HG03575 (cell line): Measurements from ENCODE around the gene SLIT1.

Experiments
- ATAC-seq: cut with Tn5 transposase; IDR thresholded peaks from one replicate; pipeline ENCODE4 v1.9.1; 2021; ENCODE audit not compliant: unreplicated experiment, insufficient number of reproducible peaks, low FRiP score; ENCODE audit errors: extremely low read depth

The SLIT1 gene

DNA sequence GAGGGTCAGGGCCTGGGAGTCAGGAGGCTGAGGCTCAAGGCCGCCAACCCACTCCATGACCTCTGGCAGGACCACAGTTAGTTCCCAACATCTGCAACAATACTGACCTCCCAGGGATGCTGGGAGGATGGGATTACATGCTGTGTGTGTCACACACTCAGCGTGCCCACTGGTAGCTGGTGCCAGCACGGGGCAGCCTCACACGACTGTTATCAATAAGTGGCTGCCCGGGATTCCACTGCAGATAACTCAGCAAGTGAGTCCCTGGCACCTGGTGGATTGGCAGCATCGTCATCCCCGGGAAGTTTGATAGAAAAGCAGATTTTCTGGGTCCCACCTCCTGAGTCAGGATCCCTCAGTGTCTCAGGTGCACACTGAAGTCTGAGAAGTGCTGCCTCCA lies 110.3 kb downstream of the SLIT1 start:
- ATAC-seq, result no peak

DNA sequence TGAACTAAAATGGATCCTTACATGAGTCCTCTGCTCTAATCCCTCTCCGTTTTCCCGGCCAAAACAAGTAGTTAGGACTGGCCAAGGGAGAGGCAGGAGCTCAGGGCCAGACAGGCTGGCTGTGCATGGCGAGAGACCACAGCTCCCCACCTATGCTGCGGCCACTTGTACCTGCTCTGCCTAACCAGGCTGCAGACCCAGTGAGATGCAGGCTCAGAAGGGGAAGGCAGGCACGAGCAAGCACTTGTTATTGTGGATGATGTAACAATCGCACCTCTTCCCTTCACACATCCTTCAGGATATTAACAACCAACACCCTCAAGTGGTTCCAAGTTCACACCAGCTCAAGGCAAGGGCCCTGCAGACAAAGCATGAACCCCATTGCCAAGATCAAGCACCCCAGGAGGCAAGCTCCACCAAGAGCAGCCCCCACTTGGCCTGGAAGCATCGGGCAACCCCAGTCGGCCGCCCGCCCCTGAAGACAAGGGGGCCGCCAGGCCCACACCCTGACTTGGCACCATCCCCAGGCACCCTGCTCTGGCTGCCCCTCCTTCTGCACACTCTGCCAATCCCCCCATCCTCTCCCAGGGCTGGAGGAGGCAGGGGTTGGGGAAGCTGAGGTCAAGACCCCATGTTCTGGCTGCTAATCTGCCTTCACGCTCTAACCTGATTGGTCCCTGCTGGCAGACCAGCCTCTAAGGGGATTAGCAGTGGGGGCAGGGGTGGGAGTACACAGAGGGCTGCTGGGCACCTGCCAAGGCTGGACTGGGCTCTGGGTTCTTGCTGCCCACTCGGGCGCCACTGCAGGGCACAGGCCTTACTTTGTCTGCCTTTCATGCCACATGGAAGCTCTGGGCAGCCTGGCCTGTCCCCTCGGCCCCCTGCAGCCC lies 111.3 kb downstream of the SLIT1 start:
- no peak for ATAC-seq

DNA sequence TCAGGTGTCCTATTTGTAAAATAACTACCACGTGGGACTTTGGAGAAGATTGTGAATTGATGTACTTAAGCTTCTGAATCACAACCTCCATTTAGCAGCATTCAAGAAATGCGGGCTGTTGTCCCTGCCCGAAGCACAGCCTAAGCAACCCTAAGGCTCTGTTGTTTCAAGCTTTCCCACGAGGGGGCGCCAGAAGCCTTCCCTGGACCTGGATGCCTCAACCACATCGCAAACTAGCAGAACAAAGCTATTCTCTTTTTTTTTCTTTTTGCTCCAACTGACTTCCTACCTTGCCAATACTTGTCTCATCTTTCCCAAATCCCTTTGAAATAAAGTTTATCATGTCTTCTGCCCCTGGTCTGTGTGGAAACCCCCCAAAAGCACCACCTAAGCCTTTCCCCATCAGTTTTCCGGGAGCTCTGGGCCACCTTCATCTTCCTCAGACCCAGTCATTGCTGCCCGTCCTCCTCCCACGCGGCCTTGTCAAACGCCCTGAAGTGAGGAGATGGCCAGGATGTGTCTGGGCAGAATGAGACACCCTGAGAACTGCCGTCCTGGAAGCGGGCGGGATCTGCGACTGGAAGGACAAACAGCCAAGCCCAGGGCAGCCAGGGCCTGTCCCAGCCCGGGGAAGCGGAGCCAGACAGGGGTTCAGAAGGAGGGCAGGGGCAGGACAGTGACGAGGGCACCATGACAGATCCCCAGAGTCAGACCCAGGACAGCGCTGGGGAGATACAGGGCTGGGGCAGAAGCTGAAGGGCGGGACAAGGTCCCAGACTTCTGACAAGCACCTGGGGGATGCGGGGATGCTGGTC lies 112.7 kb downstream of the SLIT1 start:
- no peak for ATAC-seq

DNA sequence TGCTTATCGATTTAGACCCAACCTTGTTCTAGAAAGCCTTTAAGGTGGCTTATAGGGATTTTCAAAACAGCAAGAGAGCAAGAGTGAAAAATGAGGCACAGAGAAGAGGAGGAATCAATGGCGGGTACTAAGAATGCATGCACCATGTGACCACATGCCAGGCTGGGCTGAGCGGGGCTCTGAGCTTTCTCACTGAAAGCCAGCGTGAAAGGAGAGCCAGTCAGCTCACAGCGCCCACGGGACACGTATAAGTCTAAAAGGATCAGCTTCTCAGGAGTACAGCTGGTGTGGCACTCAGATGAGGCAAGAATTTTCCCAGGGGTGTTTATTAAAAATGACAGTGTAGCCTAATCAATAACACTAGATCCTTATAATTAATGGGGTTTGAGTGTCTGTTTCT lies 114.3 kb downstream of the SLIT1 start:
- ATAC-seq, result no peak

DNA sequence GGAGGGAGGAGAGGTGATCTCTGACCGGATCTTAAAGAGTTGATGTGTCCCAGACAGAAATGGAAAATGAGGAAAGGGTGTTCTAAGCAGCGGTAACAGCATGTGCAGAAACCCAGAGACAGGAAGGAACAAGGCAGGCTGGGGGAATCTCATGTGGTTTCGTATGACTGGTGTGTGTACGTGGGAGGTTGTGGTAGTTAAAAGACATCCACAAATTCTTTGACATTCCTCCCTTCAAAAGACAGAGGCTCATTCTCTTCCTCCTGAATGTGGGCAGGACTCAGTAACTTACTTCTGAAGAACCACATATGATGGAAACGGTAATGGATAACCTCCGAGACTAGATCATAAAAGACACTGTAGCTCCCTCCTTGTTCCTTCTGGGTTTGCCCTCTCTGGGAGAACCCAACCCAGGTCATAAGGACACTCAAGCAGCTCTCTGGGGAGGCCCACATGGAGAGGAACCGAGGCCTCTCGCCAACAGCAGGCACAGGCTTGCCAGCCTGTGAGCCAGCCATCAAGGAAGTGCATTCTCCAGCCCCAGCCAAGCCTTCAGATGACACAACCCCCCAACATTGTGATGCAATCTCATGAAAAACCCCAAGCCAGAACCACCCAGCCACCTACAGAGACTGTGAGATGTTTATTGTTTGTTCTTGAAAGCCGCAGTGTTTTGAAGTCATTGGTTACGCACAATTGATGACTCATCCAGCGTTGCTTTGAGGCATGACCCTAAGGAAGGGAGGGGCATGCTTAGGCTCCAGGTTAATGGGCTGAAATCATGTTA lies 116.0 kb downstream of the SLIT1 start:
- no peak for ATAC-seq

DNA sequence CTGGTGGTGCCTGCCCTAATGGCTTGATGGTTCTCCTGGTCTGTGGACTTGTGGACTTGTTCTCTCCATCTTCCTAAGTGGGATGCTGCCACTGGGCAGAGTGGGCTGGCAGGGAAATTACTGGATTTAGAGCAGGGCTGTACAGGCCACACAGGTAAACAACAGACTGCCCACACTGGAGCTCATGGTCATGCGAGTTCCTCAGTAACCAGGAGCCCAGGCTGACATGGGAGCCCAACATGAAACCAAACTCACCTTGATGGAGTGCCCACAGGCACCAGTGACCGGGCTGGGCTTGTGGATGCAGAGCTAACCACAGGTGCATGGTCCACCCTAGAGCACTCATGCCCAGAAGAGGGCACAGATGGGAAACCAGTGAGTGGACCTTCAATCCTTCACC lies 116.7 kb downstream of the SLIT1 start:
- ATAC-seq, result no peak

DNA sequence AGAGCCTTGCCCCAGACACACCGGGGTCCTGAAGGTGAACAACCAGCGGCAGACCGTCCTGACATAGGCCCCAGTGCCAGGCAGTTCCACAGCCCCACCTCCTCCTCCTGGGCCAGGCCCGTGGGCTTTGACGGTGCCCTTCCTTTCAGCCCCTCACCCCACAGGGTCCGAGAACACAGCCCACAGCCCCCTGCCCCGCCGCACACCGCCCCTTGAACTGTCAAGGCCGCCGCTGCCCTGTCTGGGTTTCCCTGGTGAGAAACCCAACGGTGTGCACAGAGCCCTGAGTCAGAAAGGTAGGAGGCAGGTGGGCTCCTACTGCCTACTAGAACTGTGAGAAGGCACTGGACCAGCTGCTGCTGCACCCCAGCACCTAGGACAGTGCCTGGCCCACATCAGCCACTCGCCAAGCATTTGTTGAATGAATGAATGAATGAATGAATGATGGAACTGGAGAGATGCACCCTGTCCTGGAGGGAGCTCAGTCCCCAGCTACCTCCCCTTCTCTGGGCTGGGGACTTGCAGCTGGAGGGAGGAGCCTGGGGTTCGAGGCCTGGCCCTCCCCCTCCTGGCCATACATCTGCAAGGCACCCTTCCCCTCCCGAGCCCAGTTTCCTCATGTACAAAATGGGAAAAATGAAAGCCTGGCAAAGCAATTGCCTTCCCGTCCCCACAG lies 117.9 kb downstream of the SLIT1 start:
- no peak for ATAC-seq

DNA sequence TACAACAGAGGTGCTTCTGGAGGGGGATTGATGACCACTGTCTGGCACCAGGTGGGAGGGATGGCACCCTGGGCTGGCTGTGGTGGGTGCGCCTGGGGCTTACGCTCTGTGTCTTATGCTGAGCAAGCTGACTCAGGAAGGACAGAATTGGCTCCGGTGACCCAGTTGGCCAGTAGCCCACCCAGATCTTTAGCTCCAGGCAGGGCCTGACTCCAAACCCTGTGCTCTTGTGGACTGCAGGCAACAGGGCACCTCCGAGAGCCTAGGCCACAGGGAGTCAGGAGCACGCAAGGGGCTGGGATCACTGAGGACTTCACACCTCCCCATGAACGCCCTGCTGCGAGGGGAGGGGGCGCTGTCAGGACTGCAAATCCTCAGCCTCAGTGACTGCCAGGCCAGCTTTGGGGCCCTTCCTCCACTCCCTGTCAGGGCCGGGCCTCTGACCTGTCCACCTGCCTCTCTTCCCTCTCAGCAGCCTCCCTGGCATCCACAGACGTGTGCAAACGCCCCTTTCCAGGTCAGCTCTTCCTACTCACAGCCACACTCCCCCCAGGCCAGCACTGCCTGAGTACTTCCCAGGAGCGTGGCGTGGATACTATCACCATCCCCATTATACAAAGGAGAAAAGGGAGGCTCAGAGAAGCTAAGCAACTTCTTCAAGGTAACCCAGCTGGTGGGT lies 118.7 kb downstream of the SLIT1 start:
- ATAC-seq, result no peak

DNA sequence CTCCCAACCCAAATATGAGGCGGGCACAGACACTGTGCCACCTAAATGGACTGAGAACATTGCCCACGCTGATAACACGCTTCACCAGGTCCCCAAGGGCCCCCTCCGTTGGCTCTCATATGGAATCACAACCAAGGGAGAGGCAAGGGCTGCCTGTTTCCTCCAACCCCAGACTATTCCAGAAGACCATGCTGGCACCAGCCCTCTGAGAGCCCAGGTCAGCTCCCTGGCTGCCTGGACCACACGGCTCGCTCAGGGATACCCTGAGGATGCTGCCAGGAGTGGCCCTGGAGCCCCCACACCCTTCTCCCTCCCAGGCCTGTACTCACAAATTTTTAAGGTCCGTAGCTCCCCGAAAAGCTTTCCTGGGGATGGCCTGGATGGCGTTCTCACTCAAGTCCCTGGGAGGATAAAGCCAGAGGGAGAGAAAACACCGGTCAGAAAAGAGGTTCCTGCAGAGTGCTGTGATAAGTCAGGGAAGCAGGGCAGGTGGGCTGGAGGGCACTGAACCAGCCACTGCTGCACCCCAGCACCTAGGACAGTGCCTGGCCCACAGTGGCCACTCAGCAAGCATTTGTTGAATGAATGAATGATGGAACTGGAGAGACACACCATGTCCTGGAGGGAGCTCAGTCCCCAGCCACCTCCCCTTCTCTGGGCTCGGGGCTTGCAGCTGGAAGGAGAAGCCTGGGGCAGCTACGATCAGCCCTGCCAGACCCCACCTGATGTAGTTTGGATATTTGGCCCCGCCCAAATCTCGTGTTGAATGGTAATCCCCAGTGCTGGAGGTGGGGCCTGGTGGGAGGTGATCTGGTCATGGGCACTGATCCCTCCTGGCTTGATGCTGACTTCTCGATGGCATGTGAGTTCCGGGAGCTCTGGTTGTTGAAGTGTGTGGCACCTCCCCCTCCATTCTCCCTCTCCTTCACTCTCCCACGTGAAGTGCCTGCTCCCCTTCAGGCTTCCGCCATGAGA lies 119.8 kb downstream of the SLIT1 start:
- no peak for ATAC-seq

DNA sequence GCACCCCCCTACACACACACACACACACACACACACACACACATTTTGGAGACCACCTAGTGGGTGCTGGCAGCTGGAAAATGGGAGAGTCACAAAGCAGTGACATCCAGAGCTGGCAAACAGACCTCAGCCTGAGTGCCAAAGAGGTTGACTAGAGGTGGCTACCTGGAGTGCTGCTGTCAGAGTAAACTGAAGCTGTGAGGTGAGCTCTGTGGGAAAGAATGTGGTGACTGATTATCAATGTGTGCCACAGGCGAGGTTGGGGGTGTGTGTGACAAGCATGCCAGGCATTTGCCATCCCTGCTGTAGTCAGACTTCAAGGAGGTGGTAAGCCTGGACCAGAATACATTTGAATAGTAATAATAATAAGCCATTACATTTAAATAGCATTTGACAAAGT lies 120.6 kb downstream of the SLIT1 start:
- ATAC-seq, result no peak

DNA sequence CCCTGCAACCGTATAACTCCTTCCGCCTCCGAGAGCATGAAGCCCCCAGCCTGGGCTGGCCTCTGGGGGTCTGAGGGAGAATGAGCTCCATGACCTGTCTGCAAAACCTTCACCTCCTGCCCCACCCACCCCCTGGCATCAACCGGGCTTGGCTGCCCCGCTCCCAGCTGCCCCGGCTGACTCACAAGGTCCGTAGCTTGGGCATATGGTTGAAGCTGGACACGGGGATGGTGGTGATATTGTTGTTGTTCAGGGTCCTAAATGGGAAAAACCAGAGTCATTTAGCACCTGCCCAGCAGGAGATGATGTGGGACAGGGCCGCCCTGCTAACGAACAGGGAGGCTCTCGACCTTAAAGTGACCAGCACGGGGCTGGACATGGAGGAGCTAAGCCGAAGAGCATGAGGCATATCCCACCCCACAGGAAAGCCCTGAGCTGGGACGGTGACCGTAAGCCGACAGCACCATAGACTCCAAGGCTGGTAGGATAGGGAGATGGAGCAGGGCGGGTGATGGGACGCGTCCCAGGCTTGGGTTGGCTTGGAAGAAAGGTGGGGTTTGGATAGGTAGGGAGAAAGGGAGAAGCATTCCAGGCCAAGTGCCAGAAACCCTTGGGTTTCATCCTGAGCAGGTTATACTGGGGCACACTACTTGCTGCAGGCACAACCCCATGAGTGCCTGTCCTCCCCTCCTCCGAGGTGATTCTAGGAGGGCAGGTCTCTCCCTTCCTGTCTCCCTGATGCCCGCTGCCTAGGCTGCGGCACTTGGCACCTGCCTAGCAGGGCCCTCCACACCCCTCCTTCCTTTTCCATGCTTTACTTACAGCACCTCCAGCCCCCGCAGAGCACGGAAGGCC lies 121.5 kb downstream of the SLIT1 start:
- no peak for ATAC-seq

DNA sequence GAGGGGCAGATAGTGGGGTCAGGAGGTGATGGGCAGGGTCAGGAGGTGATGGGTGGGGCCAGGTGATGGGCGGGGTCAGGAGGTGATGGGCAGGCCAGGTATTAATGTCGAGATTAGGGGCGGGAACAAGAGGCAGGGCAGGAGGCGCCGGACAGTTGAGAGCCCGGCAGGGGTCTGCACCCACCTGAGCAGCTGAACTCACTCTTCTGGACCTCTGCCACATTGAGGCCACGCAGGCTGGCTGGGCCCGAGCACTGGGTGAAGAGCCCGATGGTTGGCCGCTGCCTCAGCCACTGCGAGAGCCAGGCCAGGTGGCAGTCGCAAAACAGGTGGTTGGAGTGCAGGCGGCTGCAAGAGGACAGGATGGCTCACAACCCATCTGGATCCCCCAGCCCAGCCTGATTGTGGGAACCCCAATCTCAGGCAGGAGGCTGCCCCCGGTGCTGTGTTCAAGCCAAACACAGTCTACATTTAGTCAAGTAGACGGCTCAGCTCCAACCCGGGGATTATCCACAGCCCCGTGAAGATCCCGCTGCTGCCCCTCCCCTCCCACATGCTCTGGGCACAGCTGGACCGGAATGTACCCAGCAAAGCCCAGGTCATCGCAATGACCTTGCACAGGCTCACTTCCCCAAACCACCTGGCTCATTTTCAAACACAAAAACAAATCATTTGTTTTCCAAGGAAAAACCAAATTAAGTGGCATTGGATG lies 122.3 kb downstream of the SLIT1 start:
- no peak for ATAC-seq

DNA sequence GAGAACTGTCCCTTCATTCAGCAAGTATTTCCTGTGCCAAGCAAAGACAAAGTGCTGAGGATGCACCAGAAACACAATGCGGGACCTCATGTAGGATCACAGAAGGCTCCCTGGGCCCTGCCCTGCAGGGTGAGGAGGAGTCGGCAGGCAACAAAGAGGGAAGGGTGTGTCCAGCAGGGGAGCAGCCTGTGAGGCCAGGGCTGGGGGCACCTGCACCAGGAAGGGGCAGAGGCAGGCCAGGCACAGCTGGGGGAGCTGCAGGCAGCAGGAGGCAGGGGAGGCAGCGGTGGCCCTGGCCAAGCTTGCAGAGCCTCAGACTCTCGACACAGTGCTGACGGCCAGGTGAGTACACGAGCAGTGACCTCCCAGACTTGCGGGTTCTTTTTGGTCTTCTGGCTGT lies 123.3 kb downstream of the SLIT1 start:
- ATAC-seq, result no peak

DNA sequence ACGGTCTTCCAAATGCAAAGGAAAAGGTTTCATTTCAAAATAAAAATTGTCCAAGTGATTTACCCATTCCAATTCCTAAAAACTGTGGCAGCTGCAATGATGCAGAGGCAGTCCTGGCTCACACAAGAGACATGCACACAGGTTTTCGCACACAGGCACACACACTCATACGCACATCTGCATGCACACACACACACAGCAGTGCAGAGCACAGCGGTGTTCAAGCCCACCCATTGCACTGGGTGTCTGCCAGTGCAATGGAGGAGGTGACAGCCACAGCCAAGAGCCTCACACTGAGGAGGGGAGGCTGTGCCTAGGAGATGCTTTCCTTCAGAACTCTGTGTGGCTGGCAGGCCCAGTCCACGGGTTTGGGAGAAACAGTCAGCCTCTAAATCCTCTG lies 123.7 kb downstream of the SLIT1 start:
- no peak for ATAC-seq

DNA sequence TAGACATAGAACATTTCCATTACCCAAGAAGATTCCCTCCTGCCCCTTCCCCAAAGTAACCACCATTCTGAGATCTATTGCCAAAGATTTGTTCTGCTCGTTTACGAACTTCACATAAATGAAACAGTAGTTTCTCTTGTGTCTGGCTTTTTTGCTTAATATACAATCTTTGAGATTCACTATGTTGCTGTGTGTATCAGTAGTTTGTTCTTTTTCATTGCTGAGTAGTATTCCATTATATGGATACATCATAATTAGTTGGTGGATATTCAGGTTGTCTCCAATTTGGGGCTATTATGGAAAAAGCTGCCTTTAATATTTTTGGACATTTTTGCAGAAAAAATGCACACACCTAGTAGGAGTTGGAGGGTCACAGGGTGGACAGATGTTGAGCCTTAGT lies 124.3 kb downstream of the SLIT1 start:
- ATAC-seq, result no peak

DNA sequence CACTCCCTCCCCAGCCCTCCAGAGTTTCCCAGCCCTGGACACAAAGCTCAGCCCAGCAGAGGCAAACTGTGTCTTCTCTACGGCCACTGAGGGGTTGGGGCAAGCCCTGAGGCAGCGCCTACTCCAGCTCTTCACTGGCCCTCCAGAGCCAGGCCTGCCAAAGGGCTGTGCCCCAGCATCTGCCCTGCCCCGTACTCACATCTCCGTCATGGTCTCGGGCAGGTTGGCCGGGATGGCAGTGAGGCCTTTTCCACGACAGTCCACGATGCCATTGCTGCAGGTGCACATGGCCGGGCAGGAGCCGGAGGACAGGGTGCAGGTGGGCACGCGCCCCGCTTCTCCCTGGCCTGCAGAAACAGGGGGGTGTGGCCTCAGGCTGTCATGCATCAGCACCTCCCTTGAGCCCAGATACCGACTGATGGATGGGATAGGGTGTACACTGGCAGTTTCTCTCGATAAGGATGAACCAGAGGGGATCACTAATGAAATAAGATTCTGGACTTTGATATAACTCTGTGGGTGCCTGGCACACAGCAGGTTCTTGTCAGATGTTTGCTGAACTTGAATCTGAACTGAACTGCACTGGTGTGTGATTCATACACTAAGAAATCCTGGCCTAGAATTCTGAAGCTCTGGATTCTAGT lies 125.2 kb downstream of the SLIT1 start:
- ATAC-seq, result no peak
